NCI-H146 treated with DMSO at 0.1 percent for 48 hours (cell line): ENCODE results near the gene IFT22.
A peak's percentile ranks its signal among the peaks of the same experiment; 100 is the strongest.
"Not testable (repeated sequence)": the region's sequence is repeated elsewhere in the genome, so short reads cannot be mapped to it uniquely, and the experiment has no call there.

ENCODE experiments used
- DNase-seq: peaks from one replicate; lab custom pipeline; 2025; ENCODE audit not compliant: unreplicated experiment; lab: John Stamatoyannopoulos, UW

IFT22 gene

GRCh38 chr7:101315336-101315735, 6.3 kb downstream of the IFT22 start:
- peak; percentile 4 for DNase-seq

DNA sequence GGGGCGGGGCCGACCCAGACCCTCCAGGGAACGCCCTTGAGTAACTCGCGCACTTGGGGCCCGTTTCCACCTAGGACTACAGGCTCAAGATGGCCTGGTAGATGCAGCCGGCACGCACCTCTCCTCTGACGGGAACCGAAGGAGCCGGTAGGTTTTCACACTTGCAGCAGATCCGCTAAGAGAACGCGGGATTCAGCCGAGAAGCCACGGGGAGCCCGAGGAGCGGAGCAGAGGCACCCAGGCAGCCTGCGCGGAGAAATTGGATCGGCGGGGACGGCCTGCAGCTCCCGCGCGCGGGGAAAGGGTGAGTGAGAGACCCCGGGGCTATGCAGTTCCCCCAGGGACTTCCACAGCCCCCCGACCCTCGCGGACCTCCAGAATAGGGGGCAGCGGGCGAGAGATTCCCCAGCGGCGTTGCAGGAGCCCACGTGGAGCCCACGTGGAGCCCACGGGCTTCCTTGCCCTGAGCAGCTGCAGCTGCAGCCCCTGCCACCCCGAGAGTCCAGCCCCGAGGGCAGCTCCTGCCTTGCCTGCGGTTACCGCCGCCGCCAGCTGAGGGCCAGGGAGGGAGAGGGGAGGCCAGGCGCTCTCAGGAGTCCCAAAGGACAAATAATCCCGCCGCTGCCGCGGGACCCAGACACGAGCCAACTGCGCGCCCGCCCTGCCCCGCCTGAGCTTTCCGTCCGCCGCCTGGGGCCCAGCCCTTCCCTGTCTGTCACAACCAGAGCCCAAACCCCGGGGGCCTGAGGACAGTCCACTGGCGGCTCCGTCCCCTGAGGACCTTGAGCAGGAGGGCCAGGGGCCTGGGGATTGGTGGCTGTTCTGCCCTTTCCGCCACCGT, 13.1 kb downstream of the IFT22 start:
- peak; percentile 45 for DNase-seq

GRCh38 chr7:101306307-101306706, 15.3 kb downstream of the IFT22 start:
- DNase-seq = no peak

DNA sequence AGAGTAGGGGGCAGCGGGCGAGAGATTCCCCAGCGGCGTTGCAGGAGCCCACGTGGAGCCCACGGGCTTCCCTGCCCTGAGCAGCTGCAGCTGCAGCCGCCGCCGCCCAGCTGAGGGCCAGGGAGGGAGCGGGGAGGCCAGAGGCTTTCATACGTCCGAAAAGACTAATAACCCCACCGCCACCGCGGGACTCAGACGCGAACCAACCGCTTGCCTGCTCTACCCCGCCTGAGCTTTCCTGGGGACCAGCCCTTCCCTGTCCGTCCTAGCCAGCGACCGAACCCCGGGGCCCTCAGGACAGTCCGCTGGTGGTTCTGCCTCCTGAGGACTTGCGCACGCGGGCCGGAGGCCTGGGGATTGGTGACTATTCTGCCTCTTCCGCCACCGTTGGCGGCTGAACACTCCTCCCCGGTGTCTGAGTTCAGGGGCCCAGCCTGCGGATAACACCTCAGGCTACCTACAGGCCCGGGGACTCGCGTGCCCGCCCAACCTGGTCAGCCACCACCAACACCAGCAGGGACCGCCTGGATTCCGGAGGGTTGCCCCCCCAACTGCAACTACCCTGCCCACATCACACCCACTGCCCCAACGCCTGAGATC, 18.4 kb downstream of the IFT22 start:
- DNase-seq = no peak

DNA sequence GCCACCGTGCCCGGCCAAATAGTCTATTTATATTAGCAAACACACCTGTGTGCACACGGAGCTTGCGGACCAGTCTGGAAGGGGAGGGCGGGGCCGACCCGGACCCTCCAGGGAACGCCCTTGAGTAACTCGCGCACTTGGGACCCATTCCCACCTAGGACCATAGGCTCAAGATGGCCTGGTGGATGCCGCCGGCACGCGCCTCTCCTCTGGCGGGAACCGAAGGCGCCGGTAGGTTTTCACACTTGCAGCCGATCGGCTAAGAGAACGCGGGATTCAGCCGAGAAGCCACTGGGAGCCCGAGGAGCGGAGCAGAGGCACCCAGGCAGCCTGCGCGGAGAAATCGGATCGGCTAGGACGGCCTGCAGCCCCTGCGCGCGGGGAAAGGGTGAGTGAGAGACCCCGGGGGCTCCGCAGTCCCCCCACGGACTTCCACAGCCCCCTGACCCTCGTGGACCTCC, 18.9 kb downstream of the IFT22 start:
- DNase-seq = no peak

DNA sequence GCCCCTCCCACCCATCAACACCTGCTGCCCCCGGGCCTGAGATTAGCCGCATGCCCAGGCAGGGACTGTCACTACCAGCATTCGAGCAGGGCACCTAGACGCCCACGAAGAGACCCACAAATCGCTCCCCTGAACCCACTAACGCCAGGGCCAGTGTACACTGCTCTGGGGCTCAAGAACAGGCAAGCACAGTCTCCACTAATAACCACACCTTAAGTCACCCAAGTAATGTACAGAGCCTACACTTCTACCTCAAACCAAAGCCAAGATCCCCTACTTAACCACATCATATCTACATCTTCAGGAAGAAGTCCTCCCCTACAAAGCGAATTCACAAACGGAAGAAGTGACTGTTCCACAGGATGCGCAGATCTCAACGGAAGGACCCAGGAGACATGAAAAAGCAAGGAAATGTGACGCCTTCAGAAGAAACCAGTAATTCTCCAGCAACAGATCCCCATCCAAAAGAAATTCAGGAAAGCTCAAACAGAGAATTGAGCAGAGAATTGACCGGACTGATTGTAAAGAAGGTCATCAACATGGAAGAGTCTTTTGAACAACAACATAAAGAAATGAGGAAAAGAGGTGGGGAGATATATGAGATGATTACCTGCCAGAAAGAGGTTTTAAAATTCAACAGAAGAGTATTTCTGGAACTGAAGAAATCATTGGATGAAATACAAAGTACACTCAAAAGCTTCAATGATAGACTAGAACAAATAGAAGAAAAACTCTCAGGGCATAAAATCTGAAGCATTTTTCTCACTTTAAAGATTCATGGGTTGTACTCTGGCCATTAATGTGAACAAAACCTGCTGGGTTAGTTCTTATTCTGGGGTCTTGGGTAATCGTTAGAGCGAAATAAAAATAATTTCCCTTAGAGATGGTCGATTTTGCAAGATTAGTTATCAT, 20.9 kb downstream of the IFT22 start:
- no peak for DNase-seq

DNA sequence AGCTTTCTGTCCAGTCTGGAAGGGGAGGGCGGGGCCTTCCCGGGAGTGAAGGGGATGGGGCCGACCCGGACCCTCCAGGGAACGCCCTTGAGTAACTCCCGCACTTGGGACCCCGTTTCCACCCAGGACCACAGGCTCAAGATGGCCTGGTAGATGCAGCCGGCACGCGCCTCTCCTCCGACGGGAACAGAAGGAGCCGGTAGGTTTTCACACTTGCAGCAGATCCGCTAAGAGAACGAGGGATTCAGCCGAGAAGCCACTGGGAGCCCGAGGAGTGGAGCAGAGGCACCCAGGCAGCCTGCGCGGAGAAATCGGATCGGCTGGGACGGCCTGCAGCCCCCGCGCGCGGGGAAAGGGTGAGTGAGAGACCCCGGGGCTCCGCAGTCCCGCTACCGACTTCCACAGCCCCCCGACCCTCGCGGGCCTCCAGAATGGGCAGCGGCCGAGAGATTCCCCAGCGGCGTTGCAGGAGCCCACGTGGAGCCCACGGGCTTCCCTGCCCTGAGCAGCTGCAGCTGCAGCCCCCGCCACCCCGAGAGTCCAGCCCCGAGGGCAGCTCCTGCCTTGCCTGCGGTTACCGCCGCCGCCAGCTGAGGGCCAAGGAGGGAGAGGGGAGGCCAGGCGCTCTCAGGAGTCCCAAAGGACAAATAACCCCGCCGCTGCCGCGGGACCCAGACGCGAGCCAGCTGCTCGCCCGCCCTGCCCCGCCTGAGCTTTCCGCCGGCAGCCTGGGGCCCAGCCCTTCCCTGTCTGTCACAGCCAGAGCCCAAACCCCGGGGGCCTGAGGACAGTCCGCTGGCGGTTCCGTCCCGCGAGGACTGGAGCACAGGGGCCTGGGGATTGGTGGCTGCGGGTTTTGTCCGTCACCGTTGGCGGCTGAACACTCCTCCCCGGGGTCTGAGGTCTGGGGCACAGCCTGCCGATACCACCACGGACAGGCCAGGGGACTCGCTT, 21.8 kb downstream of the IFT22 start:
- no peak for DNase-seq

DNA sequence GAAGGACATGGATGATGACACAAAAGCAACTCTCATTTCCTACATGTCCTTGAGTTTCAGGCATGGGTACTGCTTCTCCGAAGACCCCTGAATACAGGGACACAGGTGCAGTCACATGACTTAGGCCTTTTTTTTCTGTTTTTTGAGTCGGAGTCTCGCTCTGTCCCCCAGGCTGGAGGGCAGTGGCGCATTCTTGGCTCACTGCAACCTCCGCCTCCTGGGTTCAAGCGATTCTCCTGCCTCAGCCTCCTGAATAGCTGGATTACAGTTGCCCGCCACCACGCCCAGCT, 26.8 kb downstream of the IFT22 start:
- no peak for DNase-seq

GRCh38 chr7:101294039-101294831, 27.4 kb downstream of the IFT22 start:
- no peak for DNase-seq

GRCh38 chr7:101293069-101294021, 28.3 kb downstream of the IFT22 start:
- not testable (repeated sequence) for DNase-seq

DNA sequence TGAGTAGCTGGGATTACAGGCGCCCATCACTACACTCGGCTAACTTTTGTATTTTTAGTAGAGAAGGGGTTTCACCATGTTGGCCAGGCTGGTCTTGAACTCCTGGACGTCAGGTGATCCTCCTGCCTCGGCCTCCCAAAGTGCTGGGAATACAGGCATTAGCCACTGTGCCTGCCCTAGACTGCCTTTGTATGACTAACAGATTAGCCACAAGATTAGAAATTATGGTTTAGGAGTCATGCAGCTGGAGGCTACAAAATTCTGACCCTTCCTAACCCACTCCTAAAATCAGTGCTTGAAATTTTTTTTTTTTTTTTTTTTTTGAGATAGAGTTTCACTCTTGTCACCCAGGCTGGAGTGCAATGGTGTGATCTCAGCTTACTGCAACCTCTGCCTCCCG, 29.0 kb downstream of the IFT22 start:
- not testable (repeated sequence) for DNase-seq

GRCh38 chr7:101290186-101291037, 31.2 kb downstream of the IFT22 start:
- peak; percentile 23 for DNase-seq

GRCh38 chr7:101289687-101290086, 31.9 kb downstream of the IFT22 start:
- DNase-seq = not testable (repeated sequence)

GRCh38 chr7:101288439-101288838, 33.2 kb downstream of the IFT22 start:
- no peak for DNase-seq

DNA sequence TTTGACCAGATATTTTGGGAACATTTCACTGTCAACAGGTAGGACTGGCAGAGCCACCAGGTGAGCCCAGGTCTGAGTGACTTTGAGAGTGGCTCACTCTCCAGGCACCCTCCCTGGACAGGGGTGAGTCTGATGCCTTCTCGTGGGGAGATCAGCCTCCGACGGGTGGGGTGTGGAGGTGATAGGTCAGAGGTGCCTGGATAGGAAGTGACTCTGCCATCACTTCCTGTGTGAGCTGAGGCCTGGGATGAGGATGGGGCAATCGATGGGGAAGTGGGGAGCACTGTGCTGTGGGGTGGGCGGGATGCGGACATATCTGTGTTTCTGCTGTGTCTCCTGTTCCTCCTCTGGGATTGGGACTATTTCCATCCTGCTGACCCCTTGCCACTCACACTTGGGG, 34.6 kb downstream of the IFT22 start:
- no peak for DNase-seq

DNA sequence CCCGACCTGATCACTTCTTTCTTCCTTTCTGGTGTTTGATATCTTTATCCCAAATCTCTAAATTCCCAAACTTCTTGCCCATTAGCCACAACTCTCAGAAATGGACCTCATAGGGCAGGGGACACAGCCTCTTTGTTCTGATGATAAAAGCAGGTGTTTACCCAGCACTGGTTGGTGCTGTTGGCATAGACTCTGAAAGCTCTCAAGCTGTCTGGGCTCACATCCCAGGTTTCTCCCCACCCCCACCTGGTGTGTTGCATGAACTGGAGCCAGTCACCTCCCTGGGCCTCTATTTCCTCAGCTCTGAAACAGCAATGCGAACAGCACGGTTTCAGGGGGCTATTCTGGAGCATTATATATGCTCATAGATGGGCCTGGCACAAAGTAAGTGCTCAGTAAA, 35.7 kb downstream of the IFT22 start:
- not testable (repeated sequence) for DNase-seq

DNA sequence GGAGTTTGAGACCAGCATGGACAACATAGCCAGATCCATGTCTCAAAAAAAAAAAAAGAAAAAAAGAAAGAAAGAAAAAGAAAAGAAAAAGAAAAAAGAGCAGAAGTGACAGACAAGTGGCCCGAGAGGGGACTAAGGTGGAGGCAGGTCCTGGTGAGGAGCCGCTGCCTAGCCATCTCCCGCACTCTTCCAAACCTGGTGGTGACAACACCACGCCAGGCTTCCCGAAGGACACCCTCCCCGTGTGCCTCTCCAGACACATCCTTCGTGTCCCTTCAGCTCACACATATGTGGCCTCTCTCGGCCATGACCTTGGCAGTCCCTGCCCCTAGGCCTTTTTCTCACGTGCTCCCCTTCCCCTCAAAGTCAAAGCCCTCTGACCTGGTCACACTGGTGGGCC, 36.4 kb downstream of the IFT22 start:
- DNase-seq = no peak

GRCh38 chr7:101280912-101281311, 40.7 kb downstream of the IFT22 start:
- DNase-seq = not testable (repeated sequence)
